OCI-LY7 (cell line): ENCODE data around the gene PRELID2. TPM values are rescaled to one million over a fixed set of nuclear protein-coding genes. Genes with fewer than 3 reads are reported as not detected.

Source experiments
- BruUV-seq: library from RNA; stranded (reverse); fragments of 400-500 nt; replicated peaks from 2 replicates; lab custom pipeline; 2021; lab: Mats Ljungman, UMichigan
- CTCF ChIA-PET: fragments of 300-600 bp; sonication (Branson Sonifier 250); formaldehyde crosslinking; loops from one replicate; lab custom pipeline; 2022; ENCODE audit warnings: antibody characterized with exemption; ENCODE audit not compliant: unreplicated experiment; lab: Charles Lee
- POLR2A ChIA-PET: fragments of 300-600 bp; sonication (Branson Sonifier 250); formaldehyde crosslinking; loops from one replicate; lab custom pipeline; 2022; ENCODE audit warnings: antibody characterized with exemption; lab: Charles Lee
- DNase-seq: peaks from one replicate; pipeline ENCODE4 v3.0.0-alpha.2; 2015; ENCODE audit warnings: low spot score
- H2AFZ ChIP-seq: fragments of 200-600 bp; sonication (generic), shearing (Covaris generic); 2 replicates; pipeline ENCODE4 v1.6.1; 2014; ENCODE audit warnings: mild to moderate bottlenecking, antibody characterized with exemption, low read length, moderate library complexity
- H3K27ac ChIP-seq: fragments of 200-600 bp; sonication (generic); 2 replicates; pipeline ENCODE4 v1.5.1; 2014; ENCODE audit warnings: mixed run types, low read depth, mild to moderate bottlenecking, moderate library complexity, low read length, inconsistent platforms; ENCODE audit not compliant: poor library complexity, severe bottlenecking
- H3K36me3 ChIP-seq: fragments of 200-600 bp; sonication (generic); 2 replicates; pipeline ENCODE4 v1.6.1; 2014; ENCODE audit warnings: mild to moderate bottlenecking, antibody characterized with exemption, low read length, moderate library complexity, mixed read lengths; ENCODE audit not compliant: insufficient read depth
- H3K4me1 ChIP-seq: fragments of 200-600 bp; sonication (generic); 2 replicates; pipeline ENCODE4 v1.5.1; 2014; ENCODE audit warnings: mild to moderate bottlenecking, low read length; ENCODE audit not compliant: insufficient read depth, poor library complexity, severe bottlenecking
- H3K4me2 ChIP-seq: fragments of 200-600 bp; sonication (generic); 2 replicates; pipeline ENCODE4 v1.6.1; 2014; ENCODE audit warnings: mild to moderate bottlenecking, low read length
- H3K4me3 ChIP-seq: fragments of 200-600 bp; sonication (generic); 2 replicates; pipeline ENCODE4 v1.5.1; 2014; ENCODE audit warnings: mild to moderate bottlenecking, low read depth, low read length; ENCODE audit not compliant: poor library complexity, severe bottlenecking
- H3K79me2 ChIP-seq: fragments of 200-600 bp; sonication (generic); 2 replicates; pipeline ENCODE4 v1.6.1; 2016; ENCODE audit warnings: low read depth, mild to moderate bottlenecking, low read length, moderate library complexity, mixed read lengths; ENCODE audit not compliant: insufficient read depth
- H3K9me2 ChIP-seq: fragments of 200-600 bp; sonication (generic); 2 replicates; pipeline ENCODE4 v1.6.1; 2016; ENCODE audit warnings: mild to moderate bottlenecking, low read length, mixed read lengths; ENCODE audit not compliant: insufficient read depth
- H3K9me3 ChIP-seq: fragments of 200-600 bp; sonication (generic); 2 replicates; pipeline ENCODE4 v1.6.1; 2014; ENCODE audit warnings: mild to moderate bottlenecking, mixed run types, low read length, mixed read lengths
- H4K20me1 ChIP-seq: fragments of 200-600 bp; sonication (generic); 2 replicates; pipeline ENCODE4 v1.6.1; 2014; ENCODE audit warnings: mild to moderate bottlenecking, antibody characterized with exemption, low read length, moderate library complexity, mixed read lengths; ENCODE audit not compliant: insufficient read depth
- EZH2phosphoT487 ChIP-seq: fragments of 200-600 bp; sonication (generic); IDR thresholded peaks from 2 replicates; pipeline ENCODE4 v1.6.1; 2018; ENCODE audit warnings: low read depth, borderline replicate concordance, mild to moderate bottlenecking, mixed run types, antibody characterized with exemption, low read length, moderate library complexity, mixed read lengths
- intact Hi-C: fragments of 100-400 bp; cut with micrococcal nuclease; formaldehyde crosslinking; loops from one replicate; pipeline ENCODE4 v1.10.0; 2022; ENCODE audit not compliant: unreplicated experiment
- total RNA-seq, 2 experiments: library from RNA; depleted of rRNA in 1 of 2; stranded (reverse); fragments of >200 nt in 1 of 2; shearing (Covaris generic) in 1 of 2; gene quantifications; 2 replicates each; pipeline ENCODE4 v1.2.3, GENCODE V29; 2014 to 2022
- TF ChIP-seq, protein P1 (sequence below): fragments of 200-600 bp; sonication (generic); conservative IDR thresholded peaks from 2 replicates; pipeline ENCODE4 v1.5.1; 2014; ENCODE audit warnings: mild to moderate bottlenecking, antibody characterized with exemption, low read length, moderate library complexity, mixed read lengths

PRELID2 gene
- total RNA-seq, 2 experiments from 2014 or later: 1.4 to 9.5 TPM

- no peaks in the 10 kb centered on the region for H4K20me1 ChIP-seq
- no peak for TF ChIP-seq EZH2phosphoT487
- TF ChIP-seq, protein P1, sequence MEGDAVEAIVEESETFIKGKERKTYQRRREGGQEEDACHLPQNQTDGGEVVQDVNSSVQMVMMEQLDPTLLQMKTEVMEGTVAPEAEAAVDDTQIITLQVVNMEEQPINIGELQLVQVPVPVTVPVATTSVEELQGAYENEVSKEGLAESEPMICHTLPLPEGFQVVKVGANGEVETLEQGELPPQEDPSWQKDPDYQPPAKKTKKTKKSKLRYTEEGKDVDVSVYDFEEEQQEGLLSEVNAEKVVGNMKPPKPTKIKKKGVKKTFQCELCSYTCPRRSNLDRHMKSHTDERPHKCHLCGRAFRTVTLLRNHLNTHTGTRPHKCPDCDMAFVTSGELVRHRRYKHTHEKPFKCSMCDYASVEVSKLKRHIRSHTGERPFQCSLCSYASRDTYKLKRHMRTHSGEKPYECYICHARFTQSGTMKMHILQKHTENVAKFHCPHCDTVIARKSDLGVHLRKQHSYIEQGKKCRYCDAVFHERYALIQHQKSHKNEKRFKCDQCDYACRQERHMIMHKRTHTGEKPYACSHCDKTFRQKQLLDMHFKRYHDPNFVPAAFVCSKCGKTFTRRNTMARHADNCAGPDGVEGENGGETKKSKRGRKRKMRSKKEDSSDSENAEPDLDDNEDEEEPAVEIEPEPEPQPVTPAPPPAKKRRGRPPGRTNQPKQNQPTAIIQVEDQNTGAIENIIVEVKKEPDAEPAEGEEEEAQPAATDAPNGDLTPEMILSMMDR: no peak
- H2AFZ ChIP-seq: no peak overlapping the region
- no peaks in the 10 kb centered on the region for H3K36me3 ChIP-seq
- ChIA-PET CTCF (no interaction called here), POLR2A (no interaction called here)
- no peaks in the 10 kb centered on the region for H3K9me3 ChIP-seq
- no TSS peak for BruUV-seq
- no peaks in the 10 kb centered on the region for H3K4me1 ChIP-seq
- H3K9me2 ChIP-seq: no peaks in the 10 kb centered on the region
- intact Hi-C loops: no loop called here
- H3K4me2 ChIP-seq: no peak overlapping the region
- no peak for DNase-seq
- H3K4me3 ChIP-seq: no peak overlapping the region
- no peaks in the 10 kb centered on the region for H3K79me2 ChIP-seq
- no peak overlapping the region for H3K27ac ChIP-seq
Measured at GRCh38 chr5:145847499-145848497, 12.7 kb upstream of the PRELID2 start.

DNA sequence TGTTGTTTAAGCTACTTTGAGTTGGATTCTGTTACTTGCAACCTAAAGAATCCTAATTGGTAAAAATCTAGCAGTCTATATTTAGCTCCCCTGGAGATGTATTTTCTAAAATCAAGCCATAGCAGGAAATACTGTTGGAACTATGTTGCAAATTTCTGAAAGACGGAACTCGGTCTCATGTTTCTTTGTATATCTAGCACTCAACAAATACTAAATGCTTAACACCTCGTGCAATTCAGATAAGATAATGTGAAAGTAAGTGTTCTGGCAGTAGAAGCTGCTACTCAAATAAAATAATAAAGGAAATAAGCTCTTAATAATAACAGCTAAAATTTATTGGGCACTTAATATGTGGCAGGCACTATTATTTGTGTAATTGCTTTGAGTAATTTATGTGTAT is 10.9 kb upstream of the PRELID2 start:
- Histone ChIP-seq H3K9me3 (no peaks in the 10 kb centered on the region), H3K9me2 (no peaks in the 10 kb centered on the region), H3K79me2 (no peaks in the 10 kb centered on the region), H3K4me3 (no peak overlapping the region), H3K4me2 (no peak overlapping the region), H2AFZ (no peak overlapping the region), H3K27ac (no peak overlapping the region), H4K20me1 (no peaks in the 10 kb centered on the region), H3K4me1 (no peaks in the 10 kb centered on the region), H3K36me3 (no peaks in the 10 kb centered on the region)
- no TSS peak for BruUV-seq
- ChIA-PET CTCF (no interaction called here), POLR2A (interaction anchor here (0.6 to 0.7 kb wide), 2 partner anchors 41 to 659 kb away, joined by 3 to 4 read pairs; no protein-coding TSS in a partner anchor)
- intact Hi-C loops: no loop called here
- no peak for TF ChIP-seq EZH2phosphoT487
- TF ChIP-seq, protein P1: no peak
- DNase-seq: no peak

DNA sequence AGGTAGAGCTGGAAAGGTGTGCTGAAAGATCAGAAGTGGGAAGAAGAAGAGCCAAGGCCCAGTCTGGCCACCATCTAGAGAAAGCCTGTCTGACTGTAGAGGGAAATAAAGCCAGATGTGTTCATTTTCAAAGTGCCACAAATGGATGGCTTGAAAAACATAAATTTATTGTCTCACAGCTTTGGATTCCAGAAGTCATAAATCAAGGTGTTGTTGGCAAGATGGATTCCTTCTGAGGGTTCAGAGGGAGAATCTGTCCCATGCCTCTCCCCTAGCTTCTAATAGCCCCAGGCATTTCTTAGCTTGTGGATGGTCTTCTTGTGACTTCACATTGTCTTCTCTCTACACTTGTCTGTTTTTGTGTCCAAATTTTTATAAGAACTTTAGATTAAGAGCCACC is 6.2 kb upstream of the PRELID2 start:
- no peak for DNase-seq
- H3K4me3 ChIP-seq: no peak overlapping the region
- H3K4me1 ChIP-seq: no peaks in the 10 kb centered on the region
- no peaks in the 10 kb centered on the region for H4K20me1 ChIP-seq
- BruUV-seq: no TSS peak
- intact Hi-C loops: no loop called here
- TF ChIP-seq, protein P1: no peak
- TF ChIP-seq EZH2phosphoT487: no peak
- H2AFZ ChIP-seq: no peak overlapping the region
- no peaks in the 10 kb centered on the region for H3K79me2 ChIP-seq
- H3K9me2 ChIP-seq: no peaks in the 10 kb centered on the region
- H3K4me2 ChIP-seq: no peak overlapping the region
- ChIA-PET CTCF (no interaction called here), POLR2A (interaction anchor here (0.6 kb wide), 1 partner anchor 261 kb away, joined by 3 read pairs; no protein-coding TSS in a partner anchor)
- no peaks in the 10 kb centered on the region for H3K36me3 ChIP-seq
- H3K27ac ChIP-seq: no peak overlapping the region
- H3K9me3 ChIP-seq: no peaks in the 10 kb centered on the region
